ENCODE data around the gene KIAA1191.

- TF ChIP-seq CTCF (conservative IDR thresholded peaks at IDR 0.05; ENCODE audit: low read depth, low read length) (no peak), POLR2A (IDR thresholded peaks at IDR 0.05; ENCODE audit: low read depth, low read length) (no peak), RCOR1 (IDR thresholded peaks at IDR 0.05; ENCODE audit: insufficient replicate concordance, low read length) (no peak), RAD21 (IDR thresholded peaks at IDR 0.05; ENCODE audit: low read length) (no peak), MXI1 (IDR thresholded peaks at IDR 0.05; ENCODE audit: borderline replicate concordance, low read depth, low read length) (no peak), RFX5 (IDR thresholded peaks at IDR 0.05; ENCODE audit: low read depth, low read length) (no peak), MAZ (IDR thresholded peaks at IDR 0.05; ENCODE audit: borderline replicate concordance, low read depth, low read length) (no peak)
Measured at GRCh38 chr5:176342766-176343458, 18.7 kb downstream of the KIAA1191 start.

Data from IMR-90 (cell line).